Airway epithelial cell (primary cell): ENCODE results near the gene DCAF16. TPM values are rescaled to one million over a fixed set of nuclear protein-coding genes. Genes with fewer than 3 reads are reported as not detected.

Source experiments
- total RNA-seq: library from RNA; depleted of rRNA; stranded (reverse); fragments of >200 nt; gene quantifications from 2 replicates; pipeline ENCODE4 v1.2.3, GENCODE V29; 2015

DCAF16 gene
- 12.4 and 12.5 TPM in 2 replicates for total RNA-seq

DNA sequence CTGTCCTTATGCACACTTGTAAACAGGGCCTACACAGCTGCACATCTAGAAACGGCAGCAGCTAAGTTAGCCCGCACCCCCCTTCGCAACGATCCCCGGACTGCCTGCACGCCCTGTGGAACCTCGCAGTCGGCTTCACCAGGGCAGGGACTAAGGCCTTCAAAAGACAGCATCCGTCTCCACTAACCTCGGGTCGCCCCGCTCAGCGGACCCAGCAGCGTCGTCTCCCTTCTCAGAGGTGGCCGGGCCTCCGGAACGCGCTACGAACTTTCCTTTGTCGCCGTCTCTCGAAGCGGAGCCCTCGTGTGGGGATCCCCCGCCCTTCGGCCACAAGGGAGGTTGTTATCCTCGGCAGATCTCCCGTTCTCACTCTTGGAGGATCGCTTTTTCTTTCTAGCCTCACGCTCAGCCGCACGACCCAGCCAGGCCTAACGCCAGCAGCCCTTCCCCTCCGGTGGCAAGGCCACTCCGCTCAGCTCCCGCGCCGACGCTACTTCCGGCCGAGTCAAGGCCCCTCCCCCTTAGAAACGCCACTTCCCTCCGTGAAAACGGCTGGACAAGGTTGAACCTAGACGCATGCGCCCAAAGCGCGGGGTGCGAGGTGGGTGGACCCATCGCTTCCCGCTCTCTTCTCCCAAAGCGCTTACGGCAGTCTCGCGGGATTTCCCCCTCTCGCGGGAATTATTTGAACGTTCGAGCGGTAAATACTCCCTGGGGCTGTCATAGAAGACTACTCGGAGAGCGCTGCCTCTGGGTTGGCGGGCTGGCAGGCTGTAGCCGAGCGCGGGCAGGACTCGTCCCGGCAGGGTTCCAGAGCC, at the start of gene DCAF16, which contains the start of gene NCAPG:
Gene DCAF16, minus strand, starts transcription at position 498 of the 818 bp plus-strand sequence. CDS start 6,616 bp downstream, outside the sequence.
Gene NCAPG, plus strand, starts transcription at position 720 of the 818 bp plus-strand sequence. CDS start 99 bp downstream, outside the sequence.

GRCh38 chr4:17781300-17782287, 29.0 kb downstream of the DCAF16 start, which contains the start of gene FAM184B:
TSS of gene FAM184B (minus strand) at chr4:17781621. CDS start at chr4:17781299, 322 bp downstream.

Other genes with a start within 250 kb of the DCAF16 start
- 48.7 and 61.5 TPM in 2 replicates for gene LAP3, start 233.6 kb downstream of the DCAF16 start, total RNA-seq
- 4.5 and 5.6 TPM in 2 replicates for gene MED28, start 196.1 kb downstream of the DCAF16 start, total RNA-seq
- gene FAM184B, start 29.1 kb downstream of the DCAF16 start, total RNA-seq: not detected in 2 replicates
- gene NCAPG, start 222 bp upstream of the DCAF16 start, total RNA-seq: 27.1 and 30.4 TPM in 2 replicates
- gene LCORL, start 211.0 kb upstream of the DCAF16 start, total RNA-seq: 9.6 and 13.3 TPM in 2 replicates